ENCODE results near the gene PDE6B.

- TF ChIP-seq CTCF (IDR thresholded peaks at IDR 0.05; ENCODE audit: insufficient read depth, low read length, poor library complexity, severe bottlenecking) (no peak), EZH2phosphoT487 (conservative IDR thresholded peaks at IDR 0.05; ENCODE audit: low read length) (no peak)
These were observed 41.6 kb upstream of the PDE6B start for GRCh38 chr4:583820-584219.
